ENCODE data around the gene PPARGC1A. TPM values are rescaled to one million over a fixed set of nuclear protein-coding genes. Genes with fewer than 3 reads are reported as not detected.

The PPARGC1A gene
- total RNA-seq, 2 donors from 2014 or later, result 9.2 to 14.7 TPM

GRCh38 chr4:23838607-23839006, 51.2 kb downstream of the PPARGC1A start:
- H3K4me3 ChIP-seq, result no peak overlapping the region
- H3K36me3 ChIP-seq, result no peaks in the 10 kb centered on the region
- H3K27me3 ChIP-seq (replicated peaks; ENCODE audit: insufficient read depth), result no peaks in the 10 kb centered on the region
- DNase-seq (ENCODE audit: low spot score), result no peak
- 81% methylated on average over 3 of the region's 3 CpGs for WGBS
- no peak for TF ChIP-seq POLR2A (IDR thresholded peaks at IDR 0.05)
- TF ChIP-seq, protein P1, sequence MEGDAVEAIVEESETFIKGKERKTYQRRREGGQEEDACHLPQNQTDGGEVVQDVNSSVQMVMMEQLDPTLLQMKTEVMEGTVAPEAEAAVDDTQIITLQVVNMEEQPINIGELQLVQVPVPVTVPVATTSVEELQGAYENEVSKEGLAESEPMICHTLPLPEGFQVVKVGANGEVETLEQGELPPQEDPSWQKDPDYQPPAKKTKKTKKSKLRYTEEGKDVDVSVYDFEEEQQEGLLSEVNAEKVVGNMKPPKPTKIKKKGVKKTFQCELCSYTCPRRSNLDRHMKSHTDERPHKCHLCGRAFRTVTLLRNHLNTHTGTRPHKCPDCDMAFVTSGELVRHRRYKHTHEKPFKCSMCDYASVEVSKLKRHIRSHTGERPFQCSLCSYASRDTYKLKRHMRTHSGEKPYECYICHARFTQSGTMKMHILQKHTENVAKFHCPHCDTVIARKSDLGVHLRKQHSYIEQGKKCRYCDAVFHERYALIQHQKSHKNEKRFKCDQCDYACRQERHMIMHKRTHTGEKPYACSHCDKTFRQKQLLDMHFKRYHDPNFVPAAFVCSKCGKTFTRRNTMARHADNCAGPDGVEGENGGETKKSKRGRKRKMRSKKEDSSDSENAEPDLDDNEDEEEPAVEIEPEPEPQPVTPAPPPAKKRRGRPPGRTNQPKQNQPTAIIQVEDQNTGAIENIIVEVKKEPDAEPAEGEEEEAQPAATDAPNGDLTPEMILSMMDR (IDR thresholded peaks at IDR 0.05), result no peak
- no peak for TF ChIP-seq POLR2AphosphoS5 (IDR thresholded peaks at IDR 0.05)
- no peak overlapping the region for H3K27ac ChIP-seq
- H3K9me3 ChIP-seq, result no peaks in the 10 kb centered on the region
- intact Hi-C loops (cut with DNase I), result no loop called here
- H3K4me1 ChIP-seq (replicated peaks), result no peaks in the 10 kb centered on the region

DNA sequence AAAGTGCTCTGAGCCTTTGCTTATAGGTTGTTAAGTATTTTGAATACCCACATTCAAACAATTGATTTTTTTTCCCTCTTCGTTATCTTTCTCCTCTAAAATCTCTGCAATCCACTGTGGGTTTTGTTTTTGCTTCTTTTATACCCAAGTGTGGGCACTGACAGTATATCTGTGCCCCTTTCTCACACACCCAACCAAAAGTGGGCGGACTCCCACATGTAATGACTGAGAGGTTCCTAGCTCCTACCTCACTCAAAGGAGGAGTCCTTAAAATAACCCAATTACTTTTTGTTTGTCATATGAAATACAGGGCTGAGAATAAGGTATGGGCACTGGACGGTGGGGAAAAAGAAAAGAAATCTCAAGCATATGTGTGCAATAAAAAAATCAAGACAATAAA, 51.7 kb downstream of the PPARGC1A start:
- WGBS, result 93% methylated on average over 3 of the region's 3 CpGs
- H3K4me1 ChIP-seq (replicated peaks), result no peaks in the 10 kb centered on the region
- no peaks in the 10 kb centered on the region for H3K9me3 ChIP-seq
- H3K36me3 ChIP-seq, result no peaks in the 10 kb centered on the region
- no peak overlapping the region for H3K27ac ChIP-seq
- intact Hi-C loops (cut with DNase I), result no loop called here
- H3K27me3 ChIP-seq (replicated peaks; ENCODE audit: insufficient read depth), result no peaks in the 10 kb centered on the region
- DNase-seq (ENCODE audit: low spot score), result no peak
- no peak for TF ChIP-seq POLR2A (IDR thresholded peaks at IDR 0.05)
- no peak overlapping the region for H3K4me3 ChIP-seq

DNA sequence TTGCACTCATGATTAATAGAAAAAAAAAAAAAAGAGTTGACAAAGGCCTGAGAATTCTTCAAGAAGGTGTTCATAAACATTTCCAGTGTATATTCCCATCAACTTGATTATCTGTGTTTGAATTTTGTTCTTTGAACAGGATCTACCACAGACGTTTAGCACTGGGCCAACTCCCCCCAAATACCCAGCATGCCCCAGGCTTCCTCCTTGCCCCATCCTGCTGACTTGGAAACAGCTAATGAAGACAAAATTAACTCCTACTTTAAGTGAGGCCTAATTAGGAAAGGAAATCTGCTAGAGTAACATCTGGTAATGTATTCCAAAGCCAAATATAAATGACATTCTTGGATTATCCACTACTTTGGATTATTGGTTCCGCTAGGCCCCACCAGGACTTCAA, 52.5 kb downstream of the PPARGC1A start:
- TF ChIP-seq, protein P1 (IDR thresholded peaks at IDR 0.05), result no peak
- no peak for TF ChIP-seq POLR2A (IDR thresholded peaks at IDR 0.05)
- no peak for TF ChIP-seq POLR2AphosphoS5 (IDR thresholded peaks at IDR 0.05)
- Histone ChIP-seq H3K9me3 (no peaks in the 10 kb centered on the region), H3K27me3 (replicated peaks; ENCODE audit: insufficient read depth) (no peaks in the 10 kb centered on the region), H3K4me3 (no peak overlapping the region), H3K36me3 (no peaks in the 10 kb centered on the region), H3K4me1 (replicated peaks) (no peaks in the 10 kb centered on the region), H3K27ac (no peak overlapping the region)
- intact Hi-C loops (cut with DNase I), result no loop called here
- WGBS, result 56% methylated on average over 2 of the region's 2 CpGs
- no peak for DNase-seq (ENCODE audit: low spot score)

DNA sequence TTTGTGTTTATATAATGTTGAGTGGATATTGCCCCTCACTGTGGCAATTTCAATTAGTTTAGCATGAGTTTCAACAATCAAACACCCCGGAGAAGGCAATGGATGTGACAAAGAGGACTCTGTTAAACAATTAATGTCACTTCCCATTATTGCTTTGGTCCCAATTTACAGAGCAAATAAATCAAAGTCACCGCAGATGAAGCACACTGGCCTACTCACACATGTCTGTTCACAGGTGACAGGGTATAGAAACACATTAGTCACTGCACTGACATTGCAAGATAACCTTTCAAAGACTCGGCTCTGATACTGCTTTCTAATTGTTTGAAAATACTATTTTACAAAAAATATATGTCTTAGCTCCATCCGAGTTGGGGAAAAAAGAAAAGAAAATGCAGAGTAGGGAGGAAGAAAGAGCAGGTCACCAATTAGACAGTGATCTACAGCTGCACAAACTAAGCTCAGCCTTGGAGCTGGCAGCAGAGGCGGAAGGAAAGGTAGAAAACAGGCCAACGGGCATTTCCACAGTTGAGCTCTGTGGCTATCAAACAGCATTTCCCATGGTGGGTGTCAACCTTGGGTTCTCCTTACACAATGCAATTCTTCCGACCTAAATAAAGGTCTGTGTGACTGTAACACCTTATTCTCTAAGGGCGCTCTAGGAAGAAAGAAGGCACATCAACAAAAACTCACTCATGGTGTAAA, 53.9 kb downstream of the PPARGC1A start:
- no peak overlapping the region for H3K4me3 ChIP-seq
- DNase-seq (ENCODE audit: low spot score), result no peak
- intact Hi-C loops (cut with DNase I), result no loop called here
- no peaks in the 10 kb centered on the region for H3K4me1 ChIP-seq (replicated peaks)
- no peaks in the 10 kb centered on the region for H3K36me3 ChIP-seq
- H3K9me3 ChIP-seq, result no peaks in the 10 kb centered on the region
- H3K27me3 ChIP-seq (replicated peaks; ENCODE audit: insufficient read depth), result no peaks in the 10 kb centered on the region
- 70% methylated on average over 8 of the region's 8 CpGs for WGBS
- TF ChIP-seq POLR2AphosphoS5 (IDR thresholded peaks at IDR 0.05) (no peak), POLR2A (IDR thresholded peaks at IDR 0.05) (no peak)
- H3K27ac ChIP-seq, result no peak overlapping the region

DNA sequence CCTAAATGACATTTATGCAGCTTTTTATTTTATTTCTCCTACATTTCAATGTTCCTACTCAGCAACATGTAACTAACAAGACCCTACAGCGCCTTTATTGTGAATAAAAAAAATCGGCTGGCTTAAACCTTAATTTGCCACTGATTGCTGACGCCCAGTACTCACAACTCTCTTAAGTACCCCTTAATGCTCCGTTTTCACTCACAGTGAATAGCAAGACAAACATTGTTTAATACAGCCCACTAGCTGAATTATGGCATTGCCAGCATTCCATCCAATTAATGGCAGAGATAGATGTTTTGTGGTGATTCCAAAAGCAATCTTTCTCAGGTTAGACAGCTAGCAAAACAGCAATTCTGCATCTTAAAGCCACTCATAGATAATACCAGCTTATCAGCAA, 61.1 kb downstream of the PPARGC1A start:
- H3K4me1 ChIP-seq (replicated peaks), result no peaks in the 10 kb centered on the region
- no peak overlapping the region for H3K27ac ChIP-seq
- no peak overlapping the region for H3K4me3 ChIP-seq
- no peaks in the 10 kb centered on the region for H3K27me3 ChIP-seq (replicated peaks; ENCODE audit: insufficient read depth)
- H3K36me3 ChIP-seq, result no peaks in the 10 kb centered on the region
- WGBS, result 63% methylated on average over 4 of the region's 4 CpGs
- intact Hi-C loops (cut with DNase I), result no loop called here
- TF ChIP-seq POLR2AphosphoS5 (IDR thresholded peaks at IDR 0.05), result no peak
- no peak for TF ChIP-seq POLR2A (IDR thresholded peaks at IDR 0.05)
- TF ChIP-seq, protein P1 (IDR thresholded peaks at IDR 0.05), result no peak
- no peaks in the 10 kb centered on the region for H3K9me3 ChIP-seq
- DNase-seq (ENCODE audit: low spot score), result no peak
